GM18861 (cell line): Measurements from ENCODE around the gene LHFPL5.

Experiments
- ATAC-seq: cut with Tn5 transposase; IDR thresholded peaks from one replicate; pipeline ENCODE4 v1.9.1; 2021; ENCODE audit not compliant: unreplicated experiment

Gene LHFPL5

DNA sequence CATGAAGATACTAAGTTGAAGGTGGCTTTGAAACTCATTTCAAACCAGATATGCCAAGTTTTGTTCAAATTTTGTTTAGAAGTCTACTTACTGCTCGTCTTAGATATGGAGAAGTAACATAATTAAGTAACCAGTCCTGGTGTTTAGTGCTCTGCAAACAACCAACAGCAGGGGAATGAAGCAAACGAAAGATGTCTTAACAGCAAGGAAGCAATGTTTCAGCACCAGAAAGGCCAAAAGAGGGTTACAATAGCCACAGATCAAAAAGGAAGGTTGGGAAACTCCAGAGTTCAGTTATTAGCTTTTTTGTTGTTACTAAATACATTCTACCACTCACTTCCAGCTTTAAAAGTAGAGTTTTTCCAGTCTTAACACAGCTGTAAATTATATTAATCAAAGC is 45.1 kb downstream of the LHFPL5 start:
- no peak for ATAC-seq

DNA sequence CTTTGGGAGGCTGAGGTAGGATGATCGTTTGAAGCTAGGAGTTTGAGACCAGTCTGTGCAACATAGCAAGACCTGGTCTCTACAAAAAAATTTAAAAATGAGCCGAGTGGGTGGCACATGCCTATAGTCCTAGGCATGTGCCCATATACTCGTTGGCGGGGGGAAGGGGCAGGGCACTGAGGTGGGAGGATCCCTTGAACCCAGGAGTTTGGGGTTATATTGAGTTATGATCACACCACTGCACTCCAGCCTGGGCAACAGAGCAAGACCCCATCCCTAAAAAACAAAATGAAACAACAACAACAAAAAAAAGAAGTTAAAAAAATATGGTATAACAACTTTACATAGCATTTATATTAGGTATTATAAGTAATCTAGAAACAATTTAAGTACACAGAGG is 47.8 kb downstream of the LHFPL5 start:
- ATAC-seq = no peak

DNA sequence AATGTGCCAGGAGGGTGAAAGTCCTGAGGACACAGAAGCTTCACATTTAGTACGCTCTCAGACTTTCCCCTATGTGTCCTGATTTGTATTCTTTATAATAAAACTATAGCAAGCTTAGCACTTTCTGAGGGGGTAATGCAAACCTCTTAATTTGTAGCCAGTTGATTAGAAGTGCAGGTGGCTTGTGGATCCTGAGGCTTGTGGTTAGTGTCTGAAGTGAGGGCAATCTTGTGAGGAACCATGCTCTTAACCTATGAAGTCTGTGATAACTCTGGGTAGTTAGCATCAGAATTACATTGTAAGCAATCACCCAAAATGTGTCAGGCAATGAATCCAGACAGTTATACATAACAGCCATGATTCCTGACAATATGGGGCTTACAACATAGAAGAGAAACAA is 51.1 kb downstream of the LHFPL5 start:
- ATAC-seq = no peak

DNA sequence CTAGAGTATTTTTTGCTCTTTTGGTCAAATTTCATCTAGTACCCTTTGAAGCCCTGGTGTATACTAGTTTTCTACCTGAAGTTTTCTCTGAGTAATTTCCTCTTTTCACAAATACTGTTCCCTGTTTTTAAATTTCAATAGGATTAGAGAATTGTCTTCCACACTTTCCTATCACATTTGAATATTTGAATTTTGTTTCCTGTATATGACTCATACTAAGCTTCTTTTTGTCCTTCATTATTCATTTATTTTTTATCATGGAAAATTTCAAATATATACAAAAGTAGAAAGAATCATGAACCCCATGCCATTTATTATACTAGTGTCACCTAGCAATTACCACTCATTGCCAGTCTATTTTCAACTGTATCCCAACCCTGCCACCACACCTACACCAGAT is 52.7 kb downstream of the LHFPL5 start:
- no peak for ATAC-seq

DNA sequence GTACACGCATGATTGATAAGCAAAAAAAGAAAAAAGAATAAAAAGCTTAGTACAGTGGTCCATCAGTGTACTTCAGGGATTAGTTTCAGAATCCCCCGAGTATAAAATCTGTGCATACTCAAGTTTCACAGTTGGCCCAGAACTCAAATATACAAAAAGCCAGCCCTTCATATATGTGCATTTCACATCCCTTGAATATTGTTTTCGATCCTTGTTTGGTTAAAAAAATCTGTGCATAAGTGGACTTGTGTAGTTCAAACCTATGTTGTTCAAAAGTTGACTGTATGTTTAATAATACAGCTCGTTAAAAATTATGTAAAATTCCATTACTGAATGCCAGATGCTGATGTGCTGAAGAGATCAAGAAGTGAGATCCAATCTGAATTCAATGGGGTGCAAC is 54.2 kb downstream of the LHFPL5 start:
- no peak for ATAC-seq
